NCI-H1417 (cell line): ENCODE results near the gene PSTPIP1.

Experiments
- DNase-seq, 3 experiments: peaks; one replicate each; lab custom pipeline; 2025; lab: John Stamatoyannopoulos, UW

The PSTPIP1 gene

DNA sequence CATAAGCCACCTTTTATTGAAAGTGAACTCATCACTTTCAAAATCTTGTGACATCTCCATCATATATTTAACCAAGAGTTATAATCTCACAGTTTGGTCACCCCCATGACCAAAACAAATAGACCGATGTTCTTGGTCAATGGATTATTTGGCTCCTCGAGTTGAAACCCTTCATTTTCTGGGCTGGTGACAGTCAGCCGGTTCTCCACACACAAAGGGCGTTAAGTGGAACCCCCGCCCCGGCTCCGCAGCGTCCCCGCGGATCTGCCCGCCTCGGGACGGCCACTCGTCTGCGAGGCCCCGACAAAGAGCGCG is 75.2 kb downstream of the PSTPIP1 start:
- DNase-seq, result no peak

- peak; percentile 90 to 98 (median 97) for DNase-seq
These were observed 75.8 kb downstream of the PSTPIP1 start, which contains the start of gene TSPAN3 for GRCh38 chr15:77070495-77071304. TSS of gene TSPAN3 (minus strand) at chr15:77071109. CDS start at chr15:77070954, 155 bp downstream.

- no peak for DNase-seq
These were observed 76.6 kb downstream of the PSTPIP1 start for GRCh38 chr15:77071305-77072223.

DNA sequence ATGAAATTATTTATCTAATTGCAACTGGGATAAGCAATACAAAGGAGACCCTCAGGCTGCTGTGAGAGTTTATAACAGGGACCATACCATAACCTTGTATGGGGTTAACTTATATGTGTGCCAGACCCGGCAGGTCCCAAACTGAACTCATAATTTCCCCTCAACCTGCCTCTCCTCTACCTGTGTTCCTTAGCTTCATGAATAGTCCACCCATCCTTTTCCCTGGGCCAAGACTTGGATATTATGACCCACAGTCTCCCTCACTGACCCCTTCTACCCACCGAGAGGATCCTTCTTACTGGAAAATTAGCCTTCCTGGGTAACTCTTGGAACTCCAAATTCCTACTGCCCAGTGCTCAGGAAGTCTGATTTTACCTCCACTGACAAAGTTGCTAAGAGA is 79.4 kb downstream of the PSTPIP1 start:
- no peak for DNase-seq

DNA sequence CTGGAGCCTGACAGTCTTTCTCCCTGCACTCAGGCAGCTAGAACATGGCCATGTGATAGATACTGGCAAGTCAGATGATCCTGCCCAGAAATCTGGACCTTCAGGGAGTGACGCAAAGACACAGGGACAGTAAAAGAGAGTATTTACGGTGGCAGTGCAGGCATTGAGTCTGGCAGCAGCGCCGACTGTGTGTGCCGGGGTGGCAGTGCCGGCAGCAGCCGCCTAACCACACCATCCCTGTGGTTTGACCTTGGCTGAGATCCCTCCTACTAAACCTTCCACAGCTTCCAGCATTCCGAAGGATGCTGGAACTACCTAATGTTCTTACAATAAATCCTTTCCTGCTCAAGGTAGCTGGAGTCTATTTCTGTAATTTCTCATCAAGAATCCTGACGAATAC is 80.6 kb downstream of the PSTPIP1 start:
- no peak for DNase-seq

DNA sequence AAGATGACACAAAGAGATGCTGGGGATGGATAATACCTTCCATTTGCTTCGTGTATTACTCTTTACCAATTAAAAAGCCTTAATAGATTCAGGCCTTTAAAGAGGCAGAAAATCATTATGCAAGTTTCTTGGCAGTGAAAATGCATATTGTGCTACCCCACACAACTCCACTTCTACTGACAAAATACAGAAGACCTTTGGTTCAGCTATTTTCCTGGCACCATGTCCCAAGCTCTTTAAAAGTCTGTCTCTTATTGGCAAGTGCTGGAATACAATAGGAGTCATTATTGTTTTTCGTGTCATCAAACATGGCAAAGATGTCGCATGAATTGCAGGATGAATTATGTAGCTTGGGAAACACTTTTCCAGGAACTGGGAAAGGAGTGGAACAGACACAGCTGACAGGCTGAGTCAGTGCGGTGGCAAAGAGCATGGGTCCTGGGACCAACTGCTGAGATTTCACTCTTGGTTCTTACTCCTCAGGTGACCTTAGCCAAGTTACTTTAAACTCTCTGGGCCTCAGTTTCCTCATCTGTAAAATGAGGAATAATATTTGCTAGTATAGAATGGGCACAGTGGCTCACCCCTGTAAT is 81.5 kb downstream of the PSTPIP1 start:
- DNase-seq, result no peak

GRCh38 chr15:77081971-77082370 is 87.0 kb downstream of the PSTPIP1 start:
- DNase-seq, result no peak

DNA sequence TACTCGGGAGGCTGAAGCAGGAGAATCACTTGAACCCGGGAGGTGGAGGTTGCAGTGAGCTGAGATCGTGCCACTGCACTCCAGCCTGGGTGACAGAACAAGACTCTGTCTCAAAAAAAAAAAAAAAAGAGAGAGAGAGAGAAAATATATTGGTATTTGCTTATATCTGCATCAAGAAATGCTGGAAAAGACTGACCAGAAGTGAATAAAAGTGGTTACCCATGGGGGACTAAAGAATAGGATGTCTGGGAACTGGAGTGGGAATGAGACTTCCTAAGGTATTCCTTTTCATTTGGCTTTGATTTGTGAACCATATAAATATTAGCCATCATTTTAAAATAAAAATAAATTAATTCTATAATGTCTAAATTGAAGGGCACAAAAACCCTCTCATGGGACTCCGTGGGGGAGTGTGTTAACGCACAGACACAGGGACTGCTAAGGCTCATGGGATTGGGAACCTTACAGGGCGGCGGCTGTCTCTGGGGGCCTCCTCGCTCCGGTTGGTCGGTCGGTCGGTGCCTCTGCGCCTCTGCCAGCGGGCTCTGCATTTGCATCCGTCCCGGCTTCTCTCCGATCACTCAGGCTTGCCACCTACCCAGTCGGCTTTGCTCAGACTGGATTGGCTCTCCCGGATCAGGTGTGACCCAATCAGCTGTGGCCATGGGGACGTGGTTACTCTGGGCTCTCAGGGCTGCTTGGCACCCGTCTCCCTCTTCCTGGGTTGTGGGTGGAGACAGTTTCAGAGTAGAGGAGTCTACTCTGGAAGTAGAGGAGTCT is 88.6 kb downstream of the PSTPIP1 start:
- DNase-seq, result peak; percentile 65 to 87 (median 74)

DNA sequence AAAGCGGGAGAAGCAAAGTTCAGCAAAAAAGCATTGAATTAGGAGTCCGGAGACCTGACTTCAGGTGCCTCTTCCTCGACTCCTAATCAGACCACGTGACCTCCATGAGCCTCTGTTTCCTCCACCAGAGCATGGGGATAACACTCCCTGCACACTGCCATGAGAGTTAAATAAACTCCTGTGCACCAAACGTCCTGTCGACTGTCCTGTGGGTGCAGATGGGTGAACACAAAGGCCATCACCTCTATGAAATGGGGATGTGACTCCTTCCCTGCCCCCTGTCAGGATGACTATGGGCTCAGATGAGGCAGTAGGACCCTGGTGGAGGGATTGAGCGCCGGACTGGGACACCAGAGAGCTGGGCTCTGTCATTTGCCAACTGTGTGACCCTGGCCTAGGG is 89.5 kb downstream of the PSTPIP1 start:
- DNase-seq, result no peak

DNA sequence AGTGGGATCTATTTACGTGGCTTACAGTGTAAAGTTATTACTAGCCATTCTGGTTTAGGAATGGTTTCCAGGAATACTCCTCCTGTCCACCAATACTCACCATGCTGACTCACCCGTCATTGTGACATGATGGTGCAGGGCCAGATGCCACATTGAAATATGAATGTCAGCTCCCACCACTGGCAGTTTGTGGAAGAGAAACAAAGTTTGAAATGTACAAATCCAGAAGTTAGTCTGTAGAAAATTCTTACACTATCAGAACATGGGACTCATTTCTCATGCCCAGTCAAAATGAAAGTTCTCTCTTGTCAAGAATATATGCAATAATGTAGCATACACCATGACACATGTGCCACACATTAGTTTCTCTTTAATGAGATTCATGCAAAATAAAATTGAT is 90.4 kb downstream of the PSTPIP1 start:
- DNase-seq, result no peak
